H1 (cell line): ENCODE data around the gene TNFSF18. TPM values are rescaled to one million over a fixed set of nuclear protein-coding genes. Genes with fewer than 3 reads are reported as not detected.

Experiments used
- CTCF ChIA-PET: fragments of 300-600 bp; sonication (Branson Sonifier 250); formaldehyde crosslinking; loops from one replicate; lab custom pipeline; 2021; ENCODE audit not compliant: partially characterized antibody; lab: Charles Lee
- POLR2A ChIA-PET: fragments of 300-600 bp; sonication (Branson Sonifier 250); formaldehyde crosslinking; loops from one replicate; lab custom pipeline; 2021; ENCODE audit warnings: inconsistent platforms; ENCODE audit not compliant: partially characterized antibody; lab: Charles Lee
- DNase-seq, 2 experiments: peaks; one replicate each; pipeline versions ENCODE4 v3.0.0 to v3.0.0-alpha.2; 2010 to 2022; ENCODE audit warnings: low spot score in 2 of 2, low read depth in 1 of 2, mixed read lengths in 1 of 2
- FAIRE-seq: peaks from 2 replicates; lab custom pipeline; 2011; peaks lifted over from hg19 to GRCh38; lab: Jason Lieb, UNC
- H2AFZ ChIP-seq: 2 replicates; pipeline ENCODE4 v1.8.1; 2012; ENCODE audit warnings: low read length, inconsistent platforms
- H2AK5ac ChIP-seq: 2 replicates; pipeline ENCODE4 v1.6.1; 2013; ENCODE audit warnings: low read depth, low read length
- H2BK120ac ChIP-seq: replicated peaks from 2 replicates; pipeline ENCODE3; 2013; ENCODE audit warnings: low read depth, low read length, inconsistent platforms
- H2BK12ac ChIP-seq: 2 replicates; pipeline ENCODE4 v1.6.1; 2013; ENCODE audit warnings: low read depth, low read length
- H2BK15ac ChIP-seq: 2 replicates; pipeline ENCODE4 v1.6.1; 2013; ENCODE audit warnings: low read length
- H2BK20ac ChIP-seq: 2 replicates; pipeline ENCODE4 v1.6.1; 2013; ENCODE audit warnings: low read length
- H2BK5ac ChIP-seq: 2 replicates; pipeline ENCODE4 v1.6.1; 2013; ENCODE audit warnings: low read depth, low read length
- H3K14ac ChIP-seq: 2 replicates; pipeline ENCODE4 v1.6.1; 2013; ENCODE audit warnings: inconsistent platforms; ENCODE audit not compliant: insufficient read length
- H3K18ac ChIP-seq: 2 replicates; pipeline ENCODE4 v1.6.1; 2013; ENCODE audit warnings: low read length; ENCODE audit errors: extremely low read depth
- H3K23ac ChIP-seq: 2 replicates; pipeline ENCODE4 v1.6.1; 2013; ENCODE audit warnings: inconsistent platforms; ENCODE audit not compliant: insufficient read length
- H3K23me2 ChIP-seq: 2 replicates; pipeline ENCODE4 v1.6.1; 2013; ENCODE audit warnings: low read depth, low read length
- H3K27ac ChIP-seq: 2 replicates; pipeline ENCODE4 v1.6.1; 2011; ENCODE audit warnings: low read depth, low read length, inconsistent platforms
- H3K27me3 ChIP-seq, 4 experiments: replicated peaks in 1 of 4; 1 replicate in 1 of 4; 2 replicates in 3 of 4; pipeline versions ENCODE4 v1.6.1 to v1.8.1; 2011 to 2013; ENCODE audit warnings: low read length in 3 of 4, mild to moderate bottlenecking in 3 of 4, inconsistent platforms in 2 of 4, mixed read lengths in 2 of 4, moderate library complexity in 1 of 4; ENCODE audit not compliant: control insufficient read depth in 3 of 4, insufficient read depth in 3 of 4; ENCODE audit errors: extremely low read depth in 1 of 4
- H3K36me3 ChIP-seq, 4 experiments: 2 replicates each; pipeline versions ENCODE4 v1.6.1 to v1.8.1; 2011 to 2013; ENCODE audit warnings: mild to moderate bottlenecking in 4 of 4, low read length in 3 of 4, moderate library complexity in 2 of 4, control low read depth in 1 of 4, inconsistent platforms in 1 of 4; ENCODE audit not compliant: insufficient read depth in 4 of 4, control insufficient read depth in 2 of 4
- H3K4ac ChIP-seq: replicated peaks from 2 replicates; pipeline ENCODE3; 2013; ENCODE audit warnings: low read length, low read depth, mixed read lengths, inconsistent platforms; ENCODE audit not compliant: insufficient read length
- H3K4me1 ChIP-seq, 4 experiments: replicated peaks in 1 of 4; 1 replicate in 1 of 4; 2 replicates in 3 of 4; pipeline versions ENCODE4 v1.6.1 to v1.8.1; 2011 to 2013; ENCODE audit warnings: low read length in 3 of 4, inconsistent platforms in 2 of 4, mixed read lengths in 1 of 4; ENCODE audit not compliant: insufficient read depth in 4 of 4, control insufficient read depth in 3 of 4
- H3K4me2 ChIP-seq, 2 experiments: 2 replicates each; pipeline versions ENCODE4 v1.6.1 to v1.8.1; 2011 to 2013; ENCODE audit warnings: low read depth in 2 of 2, low read length in 2 of 2, control low read depth in 1 of 2, inconsistent platforms in 1 of 2, mild to moderate bottlenecking in 1 of 2; ENCODE audit not compliant: insufficient read depth in 1 of 2
- H3K4me3 ChIP-seq, 4 experiments: fragments of 200-600, 300-600 bp in 1 of 4; sonication (generic), shearing (Covaris generic), sonication (Bioruptor Twin) in 1 of 4; 2 replicates each; pipeline versions ENCODE4 v1.5.1 to v1.8.1; 2011 to 2016; ENCODE audit warnings: low read length in 4 of 4, low read depth in 3 of 4, control low read depth in 2 of 4, inconsistent platforms in 2 of 4, mild to moderate bottlenecking in 2 of 4, mixed read lengths in 1 of 4, moderate library complexity in 1 of 4; ENCODE audit not compliant: insufficient read depth in 2 of 4; ENCODE audit errors: extremely low read depth in 1 of 4
- H3K56ac ChIP-seq: replicated peaks from 2 replicates; pipeline ENCODE3; 2013; ENCODE audit warnings: low read depth, mild to moderate bottlenecking, mixed read lengths, low read length, inconsistent platforms; ENCODE audit not compliant: insufficient read length
- H3K79me1 ChIP-seq: 2 replicates; pipeline ENCODE4 v1.6.1; 2013; ENCODE audit warnings: low read depth, low read length, control low read depth
- H3K79me2 ChIP-seq, 2 experiments: 2 replicates each; pipeline versions ENCODE4 v1.6.1 to v1.8.1; 2012 to 2013; ENCODE audit warnings: low read length in 2 of 2, mild to moderate bottlenecking in 2 of 2, inconsistent platforms in 1 of 2; ENCODE audit not compliant: insufficient read depth in 2 of 2, control insufficient read depth in 1 of 2
- H3K9ac ChIP-seq, 4 experiments: replicated peaks in 1 of 4; 1 replicate in 1 of 4; 2 replicates in 3 of 4; pipeline versions ENCODE4 v1.6.1 to v1.8.1; 2011 to 2013; ENCODE audit warnings: low read depth in 3 of 4, low read length in 3 of 4, control low read depth in 2 of 4, mild to moderate bottlenecking in 2 of 4, moderate library complexity in 2 of 4, inconsistent platforms in 1 of 4; ENCODE audit errors: extremely low read depth in 1 of 4
- H3K9me3 ChIP-seq, 2 experiments: 2 replicates each; pipeline versions ENCODE4 v1.6.1 to v1.8.1; 2012 to 2013; ENCODE audit warnings: mild to moderate bottlenecking in 2 of 2, moderate library complexity in 2 of 2, control low read depth in 1 of 2, inconsistent platforms in 1 of 2, low read depth in 1 of 2, low read length in 1 of 2, mixed read lengths in 1 of 2; ENCODE audit not compliant: insufficient read depth in 2 of 2
- H4K20me1 ChIP-seq, 2 experiments: replicated peaks in 1 of 2; 2 replicates each; pipeline versions ENCODE3 to v1.8.1; 2011 to 2013; ENCODE audit warnings: inconsistent platforms in 2 of 2, low read length in 2 of 2, mild to moderate bottlenecking in 1 of 2; ENCODE audit not compliant: insufficient read depth in 2 of 2, control insufficient read depth in 1 of 2
- H4K5ac ChIP-seq: 2 replicates; pipeline ENCODE4 v1.6.1; 2013; ENCODE audit warnings: low read length, low read depth, mixed read lengths, inconsistent platforms; ENCODE audit not compliant: insufficient read length
- H4K8ac ChIP-seq: 2 replicates; pipeline ENCODE4 v1.8.0; 2013; ENCODE audit warnings: mild to moderate bottlenecking, moderate library complexity, low read length, inconsistent platforms; ENCODE audit not compliant: insufficient read depth; ENCODE audit errors: extremely low read depth
- H4K91ac ChIP-seq: replicated peaks from 2 replicates; pipeline ENCODE3; 2013; ENCODE audit warnings: low read length, mixed read lengths, inconsistent platforms; ENCODE audit not compliant: insufficient read length
- CHD2 ChIP-seq: IDR thresholded peaks from 2 replicates; pipeline ENCODE4 v1.6.1; 2012; ENCODE audit warnings: low read length, improper control_type of control experiment
- CREB1 ChIP-seq: IDR thresholded peaks from 2 replicates; pipeline ENCODE4 v1.6.1; 2012; ENCODE audit warnings: inconsistent platforms
- POLR2AphosphoS5 ChIP-seq: IDR thresholded peaks from 2 replicates; pipeline ENCODE4 v1.6.1; 2011; ENCODE audit warnings: low read depth, low read length
- SIX5 ChIP-seq: IDR thresholded peaks from 2 replicates; pipeline ENCODE4 v1.6.1; 2011; ENCODE audit warnings: mild to moderate bottlenecking, low read depth, low read length
- YY1 ChIP-seq: IDR thresholded peaks from 2 replicates; pipeline ENCODE4 v1.6.1; 2011; ENCODE audit warnings: low read depth, mild to moderate bottlenecking, low read length
- ZNF274 ChIP-seq: IDR thresholded peaks from 2 replicates; pipeline ENCODE4 v1.7.0; 2012; ENCODE audit warnings: low read length, borderline replicate concordance; ENCODE audit errors: extremely low read depth
- WGBS, 2 experiments: shearing (Covaris generic) in 1 of 2; methylation state at CpG; one replicate each; pipeline versions ENCODE4 v1.1.6 to v1.1.7; 2013 to 2015; ENCODE audit warnings: low lambda C conversion rate in 2 of 2, mixed read lengths in 2 of 2, inconsistent platforms in 1 of 2, low coverage in 1 of 2, missing lambda C conversion rate in 1 of 2; ENCODE audit not compliant: insufficient replicate concordance in 2 of 2, insufficient coverage in 1 of 2, insufficient read length in 1 of 2; ENCODE audit errors: extremely low coverage in 1 of 2, missing lambda C conversion rate in 1 of 2; 5-methylcytosine and 5-hydroxymethylcytosine counted together
- polyA plus RNA-seq, 7 experiments: library from polyadenylated mRNA; depleted of rRNA in 3 of 7; stranded (reverse) in 5 of 7; unstranded in 2 of 7; fragments of >200 nt in 5 of 7; fragments of 200-250 nt in 2 of 7; gene quantifications; 1 replicate in 5 of 7; 2 replicates in 1 of 7; 4 replicates in 1 of 7; pipeline versions ENCODE4 v1.2.1 to v1.2.3, GENCODE V29; 2011 to 2013; ENCODE audit warnings: missing spikeins in 2 of 7, mixed read lengths in 2 of 7
- total RNA-seq: library from RNA; stranded (reverse); fragmentation: NEBNext Ultra II Directional; extraction: Animal tissue kit (Norgen Biotek cat#: 25700); gene quantifications from 2 replicates; pipeline ENCODE4 v1.2.1, GENCODE V29; 2021
- TF ChIP-seq, protein P1 (sequence below): IDR thresholded peaks from 2 replicates; pipeline ENCODE4 v1.6.1; 2012; ENCODE audit warnings: low read length, inconsistent platforms
- TF ChIP-seq, protein P2 (sequence below): IDR thresholded peaks from 2 replicates; pipeline ENCODE4 v1.6.1; 2011; ENCODE audit warnings: low read depth, mild to moderate bottlenecking, low read length; ENCODE audit not compliant: insufficient read depth
- TF ChIP-seq, protein P3 (sequence below), 3 experiments: IDR thresholded peaks; 1 replicate in 2 of 3; 2 replicates in 1 of 3; pipeline versions ENCODE4 v1.5.1 to v1.6.1; 2011; ENCODE audit warnings: low read length in 3 of 3, mild to moderate bottlenecking in 3 of 3, inconsistent platforms in 2 of 3, low read depth in 1 of 3, moderate library complexity in 1 of 3; ENCODE audit not compliant: insufficient read depth in 1 of 3; ENCODE audit errors: control extremely low read depth in 1 of 3

The TNFSF18 gene
- total and polyA plus RNA-seq, 2 of the 8 experiments (the other 6 are each of a cell fraction or from before 2014, with no cell fraction given): not detected

DNA sequence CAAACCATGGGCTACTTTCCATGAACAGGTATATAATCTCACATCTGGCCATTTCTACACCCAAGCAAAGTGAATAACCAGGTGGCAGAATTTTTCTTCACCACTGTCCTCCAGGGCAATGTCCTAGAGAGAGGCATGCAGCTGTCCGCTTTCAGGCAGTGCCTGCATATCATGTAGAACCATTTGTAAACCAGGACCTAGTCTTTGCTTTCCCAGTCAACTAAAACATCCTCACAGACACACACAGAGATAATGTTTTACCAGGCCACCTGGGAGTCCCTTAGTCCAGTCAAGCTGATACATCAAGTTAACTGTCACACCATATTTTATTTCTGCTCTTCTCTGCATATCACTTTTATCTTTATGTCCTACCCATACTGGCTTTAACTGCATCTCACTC is 26.2 kb downstream of the TNFSF18 start:
- DNase-seq (no peak), FAIRE-seq (no peak)
- Histone ChIP-seq H3K36me3 (no peaks in the 10 kb centered on the region), H3K18ac (no peak overlapping the region), H3K9me3 (no peaks in the 10 kb centered on the region), H3K23me2 (no peaks in the 10 kb centered on the region), H3K79me1 (no peaks in the 10 kb centered on the region), H3K4me3 (no peak overlapping the region), H2BK20ac (no peak overlapping the region), H3K56ac (no peak overlapping the region), H4K20me1 (no peaks in the 10 kb centered on the region), H3K9ac (no peak overlapping the region), H4K8ac (no peak overlapping the region), H3K79me2 (no peaks in the 10 kb centered on the region), H2BK120ac (no peak overlapping the region), H3K23ac (no peak overlapping the region), H2AFZ (no peak overlapping the region), H3K4me2 (no peak overlapping the region), H2BK5ac (no peak overlapping the region), H3K27me3 (no peaks in the 10 kb centered on the region), H3K27ac (no peak overlapping the region), H3K4me1 (no peaks in the 10 kb centered on the region), H2AK5ac (no peak overlapping the region), H4K5ac (no peak overlapping the region), H4K91ac (no peak overlapping the region), H3K4ac (no peak overlapping the region), H2BK15ac (no peak overlapping the region), H3K14ac (no peak overlapping the region), H2BK12ac (no peak overlapping the region)
- ChIA-PET CTCF (no interaction called here), POLR2A (no interaction called here)
- WGBS, 2 experiments: 93% methylated on average over 1 of the region's 1 CpG; no CpG with 5 or more reads in 1 of the 2 experiments
- TF ChIP-seq SIX5 (no peak), YY1 (no peak), CHD2 (no peak), POLR2AphosphoS5 (no peak), ZNF274 (no peak), CREB1 (no peak)
- TF ChIP-seq, protein P1, sequence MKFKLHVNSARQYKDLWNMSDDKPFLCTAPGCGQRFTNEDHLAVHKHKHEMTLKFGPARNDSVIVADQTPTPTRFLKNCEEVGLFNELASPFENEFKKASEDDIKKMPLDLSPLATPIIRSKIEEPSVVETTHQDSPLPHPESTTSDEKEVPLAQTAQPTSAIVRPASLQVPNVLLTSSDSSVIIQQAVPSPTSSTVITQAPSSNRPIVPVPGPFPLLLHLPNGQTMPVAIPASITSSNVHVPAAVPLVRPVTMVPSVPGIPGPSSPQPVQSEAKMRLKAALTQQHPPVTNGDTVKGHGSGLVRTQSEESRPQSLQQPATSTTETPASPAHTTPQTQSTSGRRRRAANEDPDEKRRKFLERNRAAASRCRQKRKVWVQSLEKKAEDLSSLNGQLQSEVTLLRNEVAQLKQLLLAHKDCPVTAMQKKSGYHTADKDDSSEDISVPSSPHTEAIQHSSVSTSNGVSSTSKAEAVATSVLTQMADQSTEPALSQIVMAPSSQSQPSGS: no peak
- TF ChIP-seq, protein P2, sequence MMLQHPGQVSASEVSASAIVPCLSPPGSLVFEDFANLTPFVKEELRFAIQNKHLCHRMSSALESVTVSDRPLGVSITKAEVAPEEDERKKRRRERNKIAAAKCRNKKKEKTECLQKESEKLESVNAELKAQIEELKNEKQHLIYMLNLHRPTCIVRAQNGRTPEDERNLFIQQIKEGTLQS: no peak
- TF ChIP-seq, protein P3, sequence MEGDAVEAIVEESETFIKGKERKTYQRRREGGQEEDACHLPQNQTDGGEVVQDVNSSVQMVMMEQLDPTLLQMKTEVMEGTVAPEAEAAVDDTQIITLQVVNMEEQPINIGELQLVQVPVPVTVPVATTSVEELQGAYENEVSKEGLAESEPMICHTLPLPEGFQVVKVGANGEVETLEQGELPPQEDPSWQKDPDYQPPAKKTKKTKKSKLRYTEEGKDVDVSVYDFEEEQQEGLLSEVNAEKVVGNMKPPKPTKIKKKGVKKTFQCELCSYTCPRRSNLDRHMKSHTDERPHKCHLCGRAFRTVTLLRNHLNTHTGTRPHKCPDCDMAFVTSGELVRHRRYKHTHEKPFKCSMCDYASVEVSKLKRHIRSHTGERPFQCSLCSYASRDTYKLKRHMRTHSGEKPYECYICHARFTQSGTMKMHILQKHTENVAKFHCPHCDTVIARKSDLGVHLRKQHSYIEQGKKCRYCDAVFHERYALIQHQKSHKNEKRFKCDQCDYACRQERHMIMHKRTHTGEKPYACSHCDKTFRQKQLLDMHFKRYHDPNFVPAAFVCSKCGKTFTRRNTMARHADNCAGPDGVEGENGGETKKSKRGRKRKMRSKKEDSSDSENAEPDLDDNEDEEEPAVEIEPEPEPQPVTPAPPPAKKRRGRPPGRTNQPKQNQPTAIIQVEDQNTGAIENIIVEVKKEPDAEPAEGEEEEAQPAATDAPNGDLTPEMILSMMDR (IDR thresholded peaks at IDR 0.05; ENCODE audit: control extremely low read depth in 1 of 3, insufficient read depth in 1 of 3, low read depth in 1 of 3, low read length in 3 of 3): no peak
